ENCODE results near the gene PIP5K1C. TPM values are rescaled to one million over a fixed set of nuclear protein-coding genes. Genes with fewer than 3 reads are reported as not detected.
"Not testable (repeated sequence)": the region's sequence is repeated elsewhere in the genome, so short reads cannot be mapped to it uniquely, and the experiment has no call there.

The PIP5K1C gene
- total RNA-seq, 1 donor from 2014 or later, result 25.0 TPM

DNA sequence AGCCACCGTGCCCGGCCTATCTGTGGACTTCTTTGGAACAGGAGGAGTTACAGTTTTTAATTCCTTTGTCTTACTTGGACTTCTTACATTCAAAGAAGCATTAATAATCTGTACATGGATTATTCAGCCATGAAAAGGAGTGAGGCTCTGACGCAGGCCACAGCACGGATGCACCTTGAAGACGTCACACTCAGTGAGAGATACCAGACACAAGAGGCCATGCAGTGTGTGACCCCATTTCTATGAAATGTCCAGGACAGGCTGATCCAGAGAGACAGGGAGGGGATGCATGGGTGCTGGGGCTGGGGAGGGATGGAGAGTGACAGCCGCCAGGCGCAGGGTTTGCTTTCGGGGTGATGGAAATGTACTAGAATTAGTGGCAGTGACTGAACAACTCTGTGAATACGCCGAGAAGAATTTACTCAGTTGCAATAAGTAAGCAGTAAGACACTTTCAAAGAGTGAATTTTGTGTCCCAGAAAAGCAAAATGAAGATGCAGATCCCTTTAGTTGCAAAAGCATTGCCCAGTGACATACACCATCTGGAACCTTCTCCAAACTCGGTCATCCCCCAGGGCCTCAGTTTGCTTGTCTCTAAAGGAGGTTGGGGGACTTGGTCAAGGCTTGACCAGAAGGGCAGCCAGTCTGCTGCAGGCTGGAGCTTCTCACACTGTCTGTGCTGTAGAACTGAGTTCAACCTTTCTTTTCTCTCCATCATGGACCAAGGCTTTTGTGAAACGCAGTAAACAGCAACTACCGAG lies 25.3 kb downstream of the PIP5K1C start:
- DNase-seq (ENCODE audit: low spot score), result no peak

DNA sequence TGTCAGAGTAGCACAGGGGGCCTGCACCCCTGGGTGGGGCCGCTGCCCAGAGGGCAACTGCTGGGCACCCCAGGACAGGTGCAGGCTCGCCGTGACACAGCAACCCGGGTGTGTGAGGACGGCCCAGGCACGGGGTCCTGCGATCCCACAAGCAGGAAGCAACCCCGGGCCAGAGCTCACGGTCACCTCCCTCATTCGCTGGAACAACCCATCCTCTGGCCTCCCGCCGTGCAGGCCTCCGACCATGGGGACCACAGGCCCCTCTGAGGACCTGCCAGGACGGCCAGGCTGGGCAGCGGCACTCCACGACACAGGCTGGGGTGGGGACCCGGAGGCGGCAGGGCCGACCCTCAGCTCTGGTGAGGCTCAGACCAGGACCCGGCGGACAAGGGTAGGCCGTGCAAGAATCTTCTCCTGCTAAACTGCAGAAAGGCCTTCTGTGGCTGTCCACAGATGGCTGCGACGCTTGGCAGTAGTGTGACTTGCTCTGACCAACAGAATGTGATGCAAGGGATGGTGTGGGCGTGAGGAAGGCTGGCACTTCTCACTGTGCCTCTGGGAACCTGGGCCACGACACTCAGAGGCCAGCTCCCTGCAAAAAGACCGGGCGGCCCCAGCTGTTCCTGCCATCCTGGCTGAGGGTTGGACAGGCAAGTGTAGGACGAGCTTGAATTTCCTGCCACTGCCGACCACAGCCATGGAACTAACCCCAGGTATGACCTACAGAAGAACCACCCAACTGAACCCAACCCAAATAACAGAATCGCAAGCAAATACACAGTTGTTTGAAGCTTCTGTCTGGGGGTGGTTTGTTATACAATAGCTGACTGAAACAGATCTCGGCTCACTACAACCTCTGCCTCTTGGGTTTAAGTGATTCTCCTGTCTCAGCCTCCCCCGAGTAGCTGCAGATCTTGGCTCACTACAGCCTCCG lies 26.5 kb downstream of the PIP5K1C start:
- no peak for DNase-seq (ENCODE audit: low spot score)

- DNase-seq (ENCODE audit: low spot score), result no peak
Measured at GRCh38 chr19:3672993-3673392, 27.3 kb downstream of the PIP5K1C start.

GRCh38 chr19:3672575-3672948 lies 27.7 kb downstream of the PIP5K1C start:
- no peak for DNase-seq (ENCODE audit: low spot score)

- DNase-seq (ENCODE audit: low spot score), result no peak
Measured at GRCh38 chr19:3671680-3672574, 28.3 kb downstream of the PIP5K1C start.

- peak; percentile 87 for DNase-seq (ENCODE audit: low spot score)
Measured at GRCh38 chr19:3670796-3671679, 29.2 kb downstream of the PIP5K1C start.

- DNase-seq (ENCODE audit: low spot score), result peak; percentile 90
Measured at GRCh38 chr19:3669947-3670795, 30.1 kb downstream of the PIP5K1C start.

DNA sequence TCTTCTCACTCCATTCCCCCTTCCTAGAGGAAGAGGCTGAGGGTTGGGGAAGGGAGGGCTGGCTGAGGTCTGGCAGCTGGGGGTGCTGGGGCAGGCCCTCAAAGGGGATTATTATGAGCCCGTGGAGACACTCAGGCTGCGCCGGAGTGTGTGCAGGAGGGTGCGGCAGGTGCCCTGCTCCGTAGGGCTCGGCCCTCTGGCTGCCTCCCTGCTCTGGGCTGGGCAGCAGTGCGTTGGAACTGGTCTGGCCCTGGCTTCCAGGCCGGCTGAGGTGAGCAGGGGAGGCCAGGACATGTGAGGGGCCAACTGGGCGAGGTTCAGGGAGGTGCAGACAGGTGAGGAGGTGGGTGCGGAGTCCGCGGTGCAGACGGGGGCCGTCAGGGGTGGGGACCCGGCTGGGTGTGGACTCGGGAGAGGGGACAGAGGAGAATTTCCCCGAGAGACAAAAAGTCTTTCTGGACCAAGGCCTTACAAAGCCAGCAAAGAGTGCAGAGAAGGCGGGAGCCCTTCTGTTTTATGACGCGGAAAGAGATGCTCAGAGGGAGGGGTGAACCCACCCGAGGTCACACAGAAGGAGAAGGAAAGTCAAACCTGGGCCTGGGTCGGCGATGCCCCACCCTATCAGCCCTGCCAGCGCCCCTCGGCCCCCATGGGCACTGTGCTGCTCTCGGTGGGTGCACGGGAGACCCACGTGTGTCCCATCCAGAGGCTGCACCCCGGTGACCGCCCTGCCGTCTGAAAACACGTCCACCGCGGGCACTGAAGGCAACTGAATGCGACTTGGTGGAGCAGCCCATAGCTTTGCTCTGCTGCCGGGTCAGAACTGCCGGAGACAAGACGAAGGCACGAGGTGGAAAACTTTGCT lies 31.0 kb downstream of the PIP5K1C start:
- no peak for DNase-seq (ENCODE audit: low spot score)

GRCh38 chr19:3668331-3669081 lies 31.8 kb downstream of the PIP5K1C start:
- DNase-seq (ENCODE audit: low spot score), result peak; percentile 80

DNA sequence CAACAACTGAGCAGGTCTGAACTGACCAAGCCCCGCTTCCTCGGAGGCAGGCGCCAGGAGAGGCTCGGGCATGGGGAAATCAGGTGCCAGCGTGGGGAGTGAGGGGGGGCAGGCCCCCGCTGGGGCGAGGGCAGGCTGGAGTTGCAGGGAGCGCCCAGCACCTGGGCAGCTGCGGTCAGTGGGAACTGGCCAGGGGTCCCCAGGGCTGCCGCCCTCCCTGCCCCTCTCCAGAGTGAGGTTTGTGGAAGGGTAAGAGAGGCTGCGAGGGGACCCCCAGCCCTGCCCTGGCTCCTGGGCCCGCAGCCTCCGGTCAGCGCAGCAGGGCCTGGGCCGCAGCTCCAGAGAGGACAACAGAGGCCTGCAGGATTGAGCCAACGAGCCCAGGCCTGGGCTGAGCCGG lies 32.5 kb downstream of the PIP5K1C start:
- no peak for DNase-seq (ENCODE audit: low spot score)

GRCh38 chr19:3667037-3667638 lies 33.1 kb downstream of the PIP5K1C start:
- no peak for DNase-seq (ENCODE audit: low spot score)

DNA sequence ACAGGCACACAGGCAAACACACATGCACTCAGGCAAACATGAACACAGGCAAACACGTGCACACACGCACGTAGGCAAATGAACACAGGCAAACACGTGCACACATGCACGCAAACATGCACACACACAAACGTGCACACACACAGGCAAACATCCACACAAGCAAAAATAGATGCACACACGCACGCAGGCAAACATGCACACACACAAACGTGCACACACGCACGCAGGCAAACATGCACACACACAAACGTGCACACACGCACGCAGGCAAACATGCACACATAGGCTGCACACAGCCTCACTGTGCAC lies 33.8 kb downstream of the PIP5K1C start:
- not testable (repeated sequence) for DNase-seq (ENCODE audit: low spot score)

DNA sequence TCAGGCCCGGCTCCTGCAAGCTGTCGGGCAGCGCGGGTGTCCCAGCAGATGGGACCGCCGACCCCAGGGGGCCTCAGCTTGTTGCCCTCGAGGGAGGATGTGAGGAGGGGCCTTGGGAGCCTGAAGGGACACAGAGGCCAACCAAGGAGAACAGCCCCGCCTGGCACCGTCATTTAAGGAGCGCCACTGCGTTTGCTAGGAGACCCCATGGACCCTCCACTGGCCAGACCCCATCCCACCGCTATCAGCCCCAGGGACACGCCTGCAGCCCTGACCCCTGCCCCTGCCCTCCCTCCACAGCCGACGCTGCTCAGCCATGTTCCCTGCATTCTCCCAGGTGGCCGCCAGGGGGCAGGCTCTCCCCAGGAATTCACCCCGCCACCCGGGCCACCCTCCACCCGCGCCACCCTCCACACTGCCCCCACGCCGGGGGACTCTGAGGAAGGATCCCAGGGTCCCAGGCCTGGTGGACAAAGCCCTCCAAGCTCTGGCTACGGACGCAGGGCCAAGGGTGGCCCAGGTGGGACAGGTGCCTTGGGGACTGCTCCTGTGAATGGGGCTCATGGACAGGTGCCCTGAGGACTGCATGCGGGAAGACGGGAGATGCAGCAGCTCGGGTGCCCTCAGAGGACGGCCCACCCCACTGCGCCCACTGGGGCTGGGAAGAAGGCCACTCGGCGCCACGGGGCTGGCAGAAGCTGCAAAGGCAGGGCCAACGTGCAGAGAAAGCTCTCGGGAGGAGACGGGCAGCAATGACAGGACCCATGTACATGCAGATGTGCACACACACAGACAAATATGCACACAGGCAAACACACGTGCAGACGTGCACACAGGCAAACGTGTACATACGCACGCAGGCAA lies 34.4 kb downstream of the PIP5K1C start:
- no peak for DNase-seq (ENCODE audit: low spot score)

DNA sequence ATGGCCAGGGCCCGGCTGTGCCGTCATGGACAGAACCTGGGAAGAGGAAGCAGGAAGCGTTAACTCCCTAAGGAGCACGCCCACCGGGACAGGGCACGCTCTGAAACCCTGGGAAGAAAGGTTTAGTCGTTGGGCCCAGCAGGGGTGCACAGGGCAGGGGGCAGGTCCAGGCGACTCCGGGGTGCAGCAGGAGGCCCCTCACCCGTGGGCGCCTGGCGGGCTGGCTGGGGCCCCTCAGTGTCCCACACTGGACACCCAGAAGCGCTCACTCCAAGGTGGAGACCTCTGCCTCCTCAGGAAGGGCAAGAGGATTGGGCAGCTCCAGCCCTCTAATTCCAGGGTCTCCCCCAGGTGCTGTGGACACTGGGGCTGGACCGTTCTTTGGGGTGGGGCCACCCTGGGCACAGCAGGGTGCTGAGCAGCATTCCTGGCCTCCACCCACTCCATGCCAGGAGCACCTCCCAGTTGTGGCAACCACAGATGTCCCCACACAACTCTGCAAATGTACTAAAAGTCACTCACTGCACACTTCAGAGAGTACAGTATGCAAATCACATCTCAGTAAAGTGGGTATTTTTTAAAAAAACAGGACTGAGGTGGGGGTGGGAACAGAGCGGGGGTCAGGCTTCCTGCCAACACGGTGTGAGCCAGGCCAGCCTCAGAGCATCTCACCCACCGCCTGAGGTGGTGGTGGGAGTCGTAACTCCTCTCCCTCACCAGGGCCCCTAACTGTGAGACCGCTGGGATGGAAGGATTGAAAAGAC lies 35.2 kb downstream of the PIP5K1C start:
- DNase-seq (ENCODE audit: low spot score), result no peak

- no peak for DNase-seq (ENCODE audit: low spot score)
Measured at GRCh38 chr19:3663838-3664237, 36.4 kb downstream of the PIP5K1C start.
